ENCODE results near the gene ZBTB12.
"Not testable (repeated sequence)": the region's sequence is repeated elsewhere in the genome, so short reads cannot be mapped to it uniquely, and the experiment has no call there.

Gene ZBTB12

GRCh38 chr6:31876357-31876756 lies 25.5 kb downstream of the ZBTB12 start:
- no peak for DNase-seq (ENCODE audit: low read depth in 2 of 2)

- DNase-seq (ENCODE audit: low read depth in 2 of 2): no peak
These were observed 26.0 kb downstream of the ZBTB12 start for GRCh38 chr6:31875877-31876276.

GRCh38 chr6:31874836-31875572 lies 26.9 kb downstream of the ZBTB12 start:
- DNase-seq (ENCODE audit: low read depth in 2 of 2): no peak

- no peak for DNase-seq (ENCODE audit: low read depth in 2 of 2)
These were observed 27.7 kb downstream of the ZBTB12 start for GRCh38 chr6:31874084-31874670.

GRCh38 chr6:31871046-31871659 lies 30.7 kb downstream of the ZBTB12 start:
- peak; percentile 10 to 16 for DNase-seq (ENCODE audit: low read depth in 2 of 2)

- no peak for DNase-seq (ENCODE audit: low read depth in 2 of 2)
These were observed 31.4 kb downstream of the ZBTB12 start for GRCh38 chr6:31870385-31870921.

- no peak for DNase-seq (ENCODE audit: low read depth in 2 of 2)
These were observed 32.5 kb downstream of the ZBTB12 start for GRCh38 chr6:31869343-31869742.

- not testable (repeated sequence) for DNase-seq (ENCODE audit: low read depth in 2 of 2)
These were observed 33.3 kb downstream of the ZBTB12 start for GRCh38 chr6:31868658-31868971.

GRCh38 chr6:31865205-31866118 lies 36.4 kb downstream of the ZBTB12 start:
- DNase-seq (ENCODE audit: low read depth in 2 of 2): no peak

GRCh38 chr6:31864818-31865204 lies 37.1 kb downstream of the ZBTB12 start:
- DNase-seq (ENCODE audit: low read depth in 2 of 2): no peak

- not testable (repeated sequence) for DNase-seq (ENCODE audit: low read depth in 2 of 2)
These were observed 37.7 kb downstream of the ZBTB12 start for GRCh38 chr6:31864123-31864562.

GRCh38 chr6:31862344-31863235 lies 39.3 kb downstream of the ZBTB12 start, which contains the start of gene NEU1:
TSS of gene NEU1 (minus strand) at chr6:31862821. CDS start at chr6:31862776, 45 bp downstream.
- peak; percentile 100 for DNase-seq (ENCODE audit: low read depth in 2 of 2)

GRCh38 chr6:31861919-31862343 lies 40.0 kb downstream of the ZBTB12 start:
- no peak for DNase-seq (ENCODE audit: low read depth in 2 of 2)

GRCh38 chr6:31861150-31861549 lies 40.7 kb downstream of the ZBTB12 start:
- DNase-seq (ENCODE audit: low read depth in 2 of 2): no peak

- no peak for DNase-seq (ENCODE audit: low read depth in 2 of 2)
These were observed 41.5 kb downstream of the ZBTB12 start for GRCh38 chr6:31860349-31860748.

- no peak for DNase-seq (ENCODE audit: low read depth in 2 of 2)
These were observed 42.0 kb downstream of the ZBTB12 start for GRCh38 chr6:31859923-31860322.

- DNase-seq (ENCODE audit: low read depth in 2 of 2): no peak
These were observed 43.2 kb downstream of the ZBTB12 start for GRCh38 chr6:31858707-31859106.

GRCh38 chr6:31857774-31858173 lies 44.1 kb downstream of the ZBTB12 start:
- DNase-seq (ENCODE audit: low read depth in 2 of 2): not testable (repeated sequence)

GRCh38 chr6:31851980-31852718 lies 49.7 kb downstream of the ZBTB12 start:
- DNase-seq (ENCODE audit: low read depth in 2 of 2): not testable (repeated sequence)

GRCh38 chr6:31851485-31851832 lies 50.4 kb downstream of the ZBTB12 start:
- no peak for DNase-seq (ENCODE audit: low read depth in 2 of 2)
